ENCODE data around the gene MICOS13. TPM values are rescaled to one million over a fixed set of nuclear protein-coding genes. Genes with fewer than 3 reads are reported as not detected.

MICOS13 gene
- total RNA-seq, 1 donor: 21.2 TPM

DNA sequence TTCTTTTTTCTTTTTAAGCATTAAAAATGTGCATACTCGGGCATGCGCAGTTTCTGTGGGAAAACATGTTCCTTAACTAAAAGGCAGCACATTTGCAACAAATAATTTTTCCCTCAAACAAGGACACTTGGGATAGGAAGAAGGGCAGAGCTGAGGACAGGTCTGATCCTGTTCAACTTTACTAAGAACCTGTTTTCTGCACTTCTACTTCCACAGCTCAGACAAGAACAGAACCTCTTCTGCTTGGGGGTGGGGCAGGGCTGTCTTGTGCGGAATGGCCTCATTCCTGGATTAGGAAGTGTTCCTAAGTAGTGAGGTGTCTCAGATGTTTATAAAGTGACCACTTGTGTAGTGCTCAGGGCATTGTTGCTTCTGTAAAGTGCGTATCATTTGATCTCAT, 39.1 kb downstream of the MICOS13 start:
- no peak overlapping the region for H3K4me3 ChIP-seq (ENCODE audit: low read depth, low read length)
- TF ChIP-seq CTCF (IDR thresholded peaks at IDR 0.05; ENCODE audit: insufficient read depth, low read depth, low read length): no peak
- no peak for DNase-seq (ENCODE audit: low read depth)

GRCh38 chr19:5637971-5638370, 42.3 kb downstream of the MICOS13 start:
- no peak overlapping the region for H3K4me3 ChIP-seq (ENCODE audit: low read depth, low read length)
- peak; percentile 46 for DNase-seq (ENCODE audit: low read depth)
- no peak for TF ChIP-seq CTCF (IDR thresholded peaks at IDR 0.05; ENCODE audit: insufficient read depth, low read depth, low read length)

DNA sequence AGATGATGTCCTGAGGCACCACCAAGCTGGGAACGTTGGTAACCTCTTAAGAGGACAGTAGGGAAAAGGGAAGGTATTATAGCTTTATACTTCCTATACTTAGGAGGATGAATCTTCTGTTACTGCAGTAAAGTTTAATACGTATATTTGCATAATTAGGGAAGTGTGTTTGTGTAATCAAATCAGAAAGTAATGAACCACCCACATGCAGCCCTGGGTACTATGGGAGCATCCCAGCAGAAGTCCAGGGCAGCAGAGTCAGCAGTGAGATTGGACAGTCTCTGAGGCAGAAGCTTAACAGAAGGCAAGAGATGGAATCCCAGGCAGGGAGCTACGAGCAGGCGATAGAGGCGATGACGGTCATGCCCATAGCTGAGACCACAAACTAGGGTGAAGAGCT, 44.9 kb downstream of the MICOS13 start:
- H3K4me3 ChIP-seq (ENCODE audit: low read depth, low read length): no peak overlapping the region
- TF ChIP-seq CTCF (IDR thresholded peaks at IDR 0.05; ENCODE audit: insufficient read depth, low read depth, low read length): no peak
- DNase-seq (ENCODE audit: low read depth): no peak

DNA sequence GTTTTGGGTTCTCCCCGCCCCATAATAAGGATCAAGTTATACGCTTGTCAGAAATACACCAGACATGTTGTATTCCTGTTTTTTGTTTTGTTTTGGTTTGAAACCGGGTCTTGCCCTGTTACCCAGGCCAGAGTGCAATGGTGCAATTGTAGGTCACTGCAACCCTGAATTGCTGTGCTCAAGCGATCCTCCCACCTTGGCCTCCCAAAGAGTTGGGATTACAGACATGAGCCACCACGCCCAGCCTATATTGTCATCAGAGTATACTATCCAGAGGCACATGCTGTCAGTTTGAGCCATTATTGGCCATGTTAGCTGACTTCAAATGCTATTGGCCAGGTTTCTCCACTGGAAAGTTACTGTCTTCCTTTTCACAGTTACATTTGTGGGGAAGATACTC, 47.7 kb downstream of the MICOS13 start:
- H3K4me3 ChIP-seq (ENCODE audit: low read depth, low read length): no peak overlapping the region
- DNase-seq (ENCODE audit: low read depth): peak; percentile 51
- TF ChIP-seq CTCF (IDR thresholded peaks at IDR 0.05; ENCODE audit: insufficient read depth, low read depth, low read length): no peak

GRCh38 chr19:5632241-5632612, 48.1 kb downstream of the MICOS13 start:
- no peak for TF ChIP-seq CTCF (IDR thresholded peaks at IDR 0.05; ENCODE audit: insufficient read depth, low read depth, low read length)
- H3K4me3 ChIP-seq (ENCODE audit: low read depth, low read length): no peak overlapping the region
- DNase-seq (ENCODE audit: low read depth): peak; percentile 26

GRCh38 chr19:5631567-5632240, 48.6 kb downstream of the MICOS13 start:
- no peak overlapping the region for H3K4me3 ChIP-seq (ENCODE audit: low read depth, low read length)
- DNase-seq (ENCODE audit: low read depth): peak; percentile 70
- TF ChIP-seq CTCF (IDR thresholded peaks at IDR 0.05; ENCODE audit: insufficient read depth, low read depth, low read length): no peak

GRCh38 chr19:5628919-5629481, 51.3 kb downstream of the MICOS13 start:
- no peak for DNase-seq (ENCODE audit: low read depth)
- no peak for TF ChIP-seq CTCF (IDR thresholded peaks at IDR 0.05; ENCODE audit: insufficient read depth, low read depth, low read length)
- no peak overlapping the region for H3K4me3 ChIP-seq (ENCODE audit: low read depth, low read length)

Data from fibroblast of villous mesenchyme (primary cell).